ENCODE data around the gene TBC1D10B. TPM values are rescaled to one million over a fixed set of nuclear protein-coding genes. Genes with fewer than 3 reads are reported as not detected.

Gene TBC1D10B
- total RNA-seq, 4 donors from 2014 or later = 20.7 to 50.1 (median 29.9) TPM

- Histone ChIP-seq H3K27me3 (no peaks in the 10 kb centered on the region), H3K36me3 (no peaks in the 10 kb centered on the region), H3K9me3 (no peaks in the 10 kb centered on the region), H3K27ac (peak overlapping the region; percentile 83 to 97), H3K4me3 (peak overlapping the region; percentile 40 to 48), H3K4me1 (peaks cover 0 to 7% of the 10 kb centered on the region in 2 donors)
- intact Hi-C loops (cut with DNase I; ENCODE audit: low total_unique reads) = no loop called here
- no peak for TF ChIP-seq POLR2A (IDR thresholded peaks at IDR 0.05)
- TF ChIP-seq CTCF (IDR thresholded peaks at IDR 0.05) = no peak
- DNase-seq = no peak
Measured at GRCh38 chr16:30371248-30371816, 1.0 kb upstream of the TBC1D10B start.

GRCh38 chr16:30369938-30370455, 297 bp downstream of the TBC1D10B start:
- no peaks in the 10 kb centered on the region for H3K27me3 ChIP-seq
- intact Hi-C loops (cut with DNase I; ENCODE audit: low total_unique reads) = no loop called here
- peaks cover 0 to 10% of the 10 kb centered on the region in 2 donors for H3K4me1 ChIP-seq
- no peak for DNase-seq
- peak overlapping the region; percentile 70 to 98 for H3K4me3 ChIP-seq
- no peaks in the 10 kb centered on the region for H3K9me3 ChIP-seq
- H3K27ac ChIP-seq = peak overlapping the region; percentile 86 to 93
- TF ChIP-seq POLR2A (IDR thresholded peaks at IDR 0.05) = peak in 1 of 2 donors; percentile 79
- peak in 1 of 4 experiments; percentile 19 for TF ChIP-seq CTCF (IDR thresholded peaks at IDR 0.05)
- H3K36me3 ChIP-seq = no peaks in the 10 kb centered on the region

GRCh38 chr16:30369091-30369937, 980 bp downstream of the TBC1D10B start:
- intact Hi-C loops (cut with DNase I; ENCODE audit: low total_unique reads) = no loop called here
- H3K4me1 ChIP-seq = peaks cover 0 to 12% of the 10 kb centered on the region in 2 donors

GRCh38 chr16:30368792-30369090, 1.6 kb downstream of the TBC1D10B start:
- Histone ChIP-seq H3K27ac (peak overlapping the region; percentile 86 to 93), H3K36me3 (no peaks in the 10 kb centered on the region), H3K9me3 (no peaks in the 10 kb centered on the region), H3K4me1 (peaks cover 0 to 12% of the 10 kb centered on the region in 2 donors), H3K27me3 (no peaks in the 10 kb centered on the region), H3K4me3 (peak overlapping the region; percentile 70 to 98)
- TF ChIP-seq CTCF (IDR thresholded peaks at IDR 0.05) (no peak), POLR2A (IDR thresholded peaks at IDR 0.05) (no peak)
- intact Hi-C loops (cut with DNase I; ENCODE audit: low total_unique reads) = no loop called here
- DNase-seq = no peak

More at GRCh38 chr16:30369091-30369937, 980 bp downstream of the TBC1D10B start:
- TF ChIP-seq CTCF (IDR thresholded peaks at IDR 0.05) (no peak), POLR2A (IDR thresholded peaks at IDR 0.05) (no peak)
- no peaks in the 10 kb centered on the region for H3K36me3 ChIP-seq
- peak overlapping the region; percentile 86 to 93 for H3K27ac ChIP-seq
- no peaks in the 10 kb centered on the region for H3K27me3 ChIP-seq
- peak overlapping the region; percentile 70 to 98 for H3K4me3 ChIP-seq
- no peak for DNase-seq
- no peaks in the 10 kb centered on the region for H3K9me3 ChIP-seq

All from uterus (tissue), 4 donors.